ENCODE results near the gene FAAH. TPM values are rescaled to one million over a fixed set of nuclear protein-coding genes. Genes with fewer than 3 reads are reported as not detected.

The FAAH gene
- total RNA-seq, 1 experiment from 2014 or later, result 3.8 TPM

DNA sequence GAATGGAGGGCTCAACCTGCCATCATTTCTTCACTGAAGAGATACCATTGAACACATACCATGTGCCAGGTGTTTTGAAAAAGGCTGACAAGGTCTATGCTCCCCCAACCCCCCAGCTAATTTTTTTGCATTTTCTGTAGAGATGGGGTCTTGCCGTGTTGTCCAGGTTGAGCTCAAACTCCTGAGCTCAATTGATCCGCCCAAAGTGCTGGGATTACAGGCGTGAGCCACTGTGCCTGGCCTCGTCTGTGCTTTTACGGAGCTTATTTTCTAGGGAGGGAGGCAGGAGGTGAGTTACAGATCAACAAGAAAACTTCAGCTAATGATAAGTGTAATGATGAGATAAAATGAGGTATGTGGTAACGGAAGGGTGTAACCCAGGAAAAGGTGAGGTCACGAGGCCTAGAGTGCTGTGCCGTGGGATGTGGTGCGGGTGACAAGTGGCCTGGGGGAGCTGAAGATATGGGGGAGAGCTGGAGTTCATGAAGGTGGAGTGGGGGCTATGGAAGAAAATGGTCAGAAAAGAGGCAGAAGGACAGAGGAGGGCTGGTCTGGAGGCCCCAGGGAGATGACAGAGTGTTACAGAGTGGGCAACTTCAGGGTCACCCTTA lies 28.2 kb downstream of the FAAH start:
- no peak for DNase-seq (ENCODE audit: low read depth)

DNA sequence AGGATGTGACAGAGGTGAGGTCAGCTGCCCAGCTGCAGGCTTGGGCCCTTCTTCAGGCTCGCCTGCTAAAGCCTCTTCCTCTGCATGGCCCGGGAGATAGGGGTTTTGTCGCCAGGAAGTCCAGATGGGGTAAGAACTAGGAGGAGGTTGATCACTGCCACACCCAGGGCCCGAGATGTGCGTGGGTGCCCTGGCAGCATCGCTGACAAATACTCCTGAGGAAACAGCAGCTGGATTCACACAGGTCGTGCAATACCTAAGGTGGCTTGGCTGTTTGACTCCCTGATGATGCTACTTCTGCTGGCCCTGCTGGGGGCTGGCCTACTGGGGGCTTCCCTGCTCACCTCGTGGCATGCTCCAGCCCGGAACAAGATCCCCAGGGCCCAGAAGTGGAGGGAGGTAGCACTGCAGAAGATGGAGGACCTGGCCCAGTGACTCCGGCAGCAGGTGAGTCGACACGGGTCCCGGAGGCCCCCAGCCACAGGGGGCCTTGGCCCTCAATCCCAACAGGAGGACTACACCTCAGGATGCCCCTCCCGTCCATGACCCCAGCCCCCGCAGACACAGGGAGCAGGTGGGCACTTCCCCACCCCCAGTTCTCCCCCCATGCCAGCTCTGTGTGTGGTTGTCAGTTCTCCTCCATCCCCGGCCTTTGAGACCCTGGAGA lies 29.6 kb downstream of the FAAH start:
- DNase-seq (ENCODE audit: low read depth), result no peak

DNA sequence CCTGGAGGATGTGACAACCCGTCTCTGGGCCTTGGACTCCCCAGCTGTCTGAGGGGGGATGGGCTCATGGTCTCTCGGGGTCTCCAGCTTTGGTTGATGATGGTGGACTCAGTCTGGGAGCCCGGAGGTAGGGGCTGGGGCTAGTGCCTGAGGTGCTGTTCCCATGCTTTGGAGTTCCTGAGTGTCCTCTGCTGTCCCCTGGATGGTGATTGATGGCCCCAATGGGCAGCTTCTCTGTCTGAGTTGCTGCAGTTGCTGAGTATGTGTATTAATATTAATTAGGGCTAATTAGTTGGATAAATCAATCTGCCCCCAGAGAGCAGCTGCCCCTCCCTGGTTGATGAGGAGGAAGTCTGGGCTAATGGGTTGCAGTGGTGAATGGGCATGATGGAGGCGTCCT lies 30.6 kb downstream of the FAAH start:
- DNase-seq (ENCODE audit: low read depth), result no peak

DNA sequence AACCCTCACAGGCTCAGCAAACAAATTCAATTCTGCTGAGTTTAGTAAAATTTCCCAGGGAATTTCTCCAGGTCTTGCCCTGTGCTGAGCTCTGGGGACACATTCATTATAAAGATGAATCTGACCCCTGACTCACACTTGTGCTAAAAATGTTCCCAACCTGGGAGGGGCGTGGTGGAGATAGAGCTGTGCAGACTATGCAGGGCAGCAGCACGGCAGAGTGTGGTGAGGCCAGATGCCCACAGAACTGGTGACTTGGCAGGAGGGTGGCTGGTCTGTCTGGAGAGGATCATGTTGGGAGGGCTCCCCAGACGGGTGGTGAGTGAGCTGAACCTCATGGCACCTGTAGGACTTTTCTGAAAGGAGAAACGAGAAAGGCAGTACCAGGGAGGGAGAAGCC lies 31.6 kb downstream of the FAAH start:
- no peak for DNase-seq (ENCODE audit: low read depth)

DNA sequence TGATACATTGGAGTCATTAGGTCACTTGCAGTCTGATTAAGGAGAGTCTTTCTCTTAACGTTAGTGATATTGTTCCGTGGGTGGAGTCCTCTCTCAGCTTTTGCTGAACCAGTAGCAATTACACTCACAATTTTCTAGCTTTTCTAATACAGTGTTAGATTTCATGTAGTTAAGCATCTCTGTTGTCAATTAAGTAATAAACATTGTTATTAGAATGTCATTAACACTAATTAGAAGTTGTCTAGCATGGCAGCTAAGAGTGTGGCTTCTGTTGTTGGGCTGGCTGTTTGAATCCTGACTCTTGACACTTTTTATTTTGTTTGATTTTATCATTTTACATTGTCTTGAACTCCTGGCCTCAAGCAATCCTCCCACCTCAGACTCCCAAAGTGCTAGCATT lies 33.4 kb downstream of the FAAH start:
- no peak for DNase-seq (ENCODE audit: low read depth)

DNA sequence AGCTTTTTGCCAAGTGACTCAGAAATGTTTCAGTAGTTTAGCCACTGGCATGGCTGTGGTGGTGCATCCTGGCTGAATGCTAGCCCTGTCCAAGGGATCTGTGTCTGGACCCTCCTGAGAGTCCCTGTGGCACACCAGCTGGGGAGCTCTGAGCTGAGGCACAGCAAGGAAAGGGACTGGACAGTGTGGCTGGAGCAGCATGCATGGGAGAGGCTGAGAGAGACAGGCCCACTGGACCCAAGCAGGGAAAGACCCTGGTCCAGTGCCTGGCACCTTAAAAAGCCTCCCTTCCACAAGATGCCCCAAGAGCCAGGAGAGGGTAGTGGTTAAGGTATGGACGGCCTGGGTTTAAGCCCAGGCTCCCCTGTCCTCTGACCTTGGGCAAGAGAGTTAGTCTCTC lies 35.3 kb downstream of the FAAH start:
- DNase-seq (ENCODE audit: low read depth), result no peak

DNA sequence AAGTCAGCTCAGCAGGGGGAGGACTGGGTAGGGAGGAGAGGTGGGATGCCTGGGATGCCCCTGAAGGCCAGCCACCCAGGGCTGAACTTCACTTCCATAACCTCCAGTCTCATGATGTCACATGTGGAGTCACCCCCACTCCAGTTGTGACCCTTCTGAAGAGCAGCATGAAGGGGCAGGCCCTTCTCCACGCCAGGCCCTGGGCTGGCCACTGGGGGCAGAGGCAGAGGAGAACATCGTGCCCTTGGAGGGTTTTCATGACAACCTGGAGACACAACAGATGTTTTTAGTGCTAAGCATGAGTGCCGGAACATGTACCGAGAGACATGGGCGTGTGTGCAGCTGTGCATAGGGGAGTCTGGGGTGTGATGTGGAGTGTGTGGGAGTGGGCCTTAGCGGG lies 37.6 kb downstream of the FAAH start:
- no peak for DNase-seq (ENCODE audit: low read depth)

DNA sequence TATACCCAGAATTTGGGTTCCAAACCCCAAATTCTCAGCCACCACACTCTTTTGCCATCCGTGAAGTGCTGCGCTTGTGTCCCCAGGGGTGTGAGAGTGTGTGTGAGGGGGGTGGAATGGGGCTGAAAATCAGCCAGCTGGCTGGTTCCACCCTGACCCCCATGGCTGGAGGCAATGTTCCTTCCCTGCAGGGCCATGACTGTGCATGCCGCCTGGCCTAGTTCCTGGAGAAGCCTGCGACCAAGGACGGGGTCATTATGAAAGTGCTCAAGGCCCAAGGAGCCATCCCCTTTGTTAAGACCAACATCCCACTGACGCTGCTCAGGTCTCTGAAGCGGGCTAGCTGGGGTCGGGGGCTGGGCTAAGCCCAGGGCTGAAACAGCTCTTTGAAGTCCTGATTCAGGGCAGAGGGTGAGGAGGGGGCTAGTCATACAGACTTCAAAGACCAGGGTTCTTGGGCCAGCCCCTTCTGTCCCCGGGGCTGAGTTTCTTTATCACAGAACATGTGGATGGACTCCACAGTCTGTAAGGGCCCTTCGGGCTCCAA lies 38.7 kb downstream of the FAAH start:
- no peak for DNase-seq (ENCODE audit: low read depth)

DNA sequence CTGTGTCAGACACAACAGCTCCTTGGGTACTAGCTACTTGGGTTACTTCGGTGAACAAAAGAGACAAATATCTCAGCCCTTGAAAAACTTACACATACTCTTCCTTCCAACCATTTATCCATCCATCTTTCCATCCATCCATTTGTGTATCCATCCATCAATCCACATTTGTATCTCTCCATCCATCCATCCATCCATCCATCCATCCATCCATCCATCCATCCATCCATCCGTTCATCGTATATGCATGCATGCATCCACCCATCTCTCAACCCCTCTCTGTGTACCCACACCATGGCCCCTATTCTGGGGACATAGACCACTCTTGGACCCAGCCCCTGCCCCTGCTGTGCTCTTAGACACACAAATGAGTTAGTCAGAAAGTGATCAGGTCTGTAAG lies 40.2 kb downstream of the FAAH start:
- DNase-seq (ENCODE audit: low read depth), result no peak

DNA sequence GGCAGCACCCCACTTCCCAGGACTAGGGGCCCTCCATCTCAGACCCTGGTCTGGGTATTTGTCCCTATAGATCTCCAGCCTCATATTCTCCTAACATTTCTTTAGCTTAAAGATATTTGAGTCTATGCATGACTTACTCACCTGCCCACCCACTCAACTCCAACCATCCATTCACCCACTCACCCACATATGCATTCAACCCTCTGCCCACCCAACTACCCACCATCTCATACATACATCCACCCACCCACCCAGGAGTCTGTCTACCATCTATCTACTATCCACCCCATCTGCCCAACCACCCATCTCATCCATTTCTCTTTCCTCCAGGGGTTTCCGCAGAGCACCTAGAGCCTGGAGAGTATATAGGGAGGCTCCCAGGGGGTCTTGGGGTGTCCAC lies 42.7 kb downstream of the FAAH start:
- DNase-seq (ENCODE audit: low read depth), result no peak

DNA sequence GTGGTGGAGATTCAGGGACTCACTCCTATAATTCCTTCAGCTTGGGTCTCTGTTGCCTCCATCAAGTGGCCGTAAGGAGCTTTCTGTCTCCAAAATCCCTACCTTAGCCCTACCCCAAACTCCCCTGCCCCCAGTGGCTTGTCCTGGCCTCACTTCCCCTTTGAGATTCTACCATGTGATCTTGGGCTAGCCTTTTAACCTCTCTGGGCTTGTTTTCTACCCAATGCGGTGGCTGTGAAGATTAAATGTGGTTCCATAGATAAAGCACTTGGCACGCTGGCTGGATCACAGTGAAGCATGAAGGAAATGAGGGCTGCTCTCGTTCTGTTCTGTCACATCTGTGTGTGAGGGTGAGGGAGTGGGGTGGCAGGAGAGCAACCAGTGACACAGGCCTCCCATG lies 43.6 kb downstream of the FAAH start:
- no peak for DNase-seq (ENCODE audit: low read depth)

DNA sequence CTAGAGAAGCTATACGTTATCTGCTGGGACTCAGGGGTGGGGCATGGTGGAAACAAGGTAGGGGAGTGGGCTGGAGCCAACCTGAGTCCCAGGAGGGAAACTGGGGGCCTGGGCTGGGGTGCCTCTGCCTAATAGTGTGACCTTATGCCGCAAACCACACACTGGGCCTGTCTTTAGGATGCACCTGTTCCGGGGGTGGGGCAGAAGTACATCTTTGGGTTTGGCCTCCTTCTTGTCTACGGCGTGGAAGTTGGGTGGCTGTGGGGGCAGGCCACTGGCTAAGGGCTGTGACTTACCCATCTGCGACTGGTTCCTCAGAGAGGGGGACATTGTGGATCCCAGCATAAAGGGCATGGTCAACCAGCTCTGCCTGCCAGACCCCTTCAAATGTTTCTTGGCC lies 44.2 kb downstream of the FAAH start:
- DNase-seq (ENCODE audit: low read depth), result no peak

DNA sequence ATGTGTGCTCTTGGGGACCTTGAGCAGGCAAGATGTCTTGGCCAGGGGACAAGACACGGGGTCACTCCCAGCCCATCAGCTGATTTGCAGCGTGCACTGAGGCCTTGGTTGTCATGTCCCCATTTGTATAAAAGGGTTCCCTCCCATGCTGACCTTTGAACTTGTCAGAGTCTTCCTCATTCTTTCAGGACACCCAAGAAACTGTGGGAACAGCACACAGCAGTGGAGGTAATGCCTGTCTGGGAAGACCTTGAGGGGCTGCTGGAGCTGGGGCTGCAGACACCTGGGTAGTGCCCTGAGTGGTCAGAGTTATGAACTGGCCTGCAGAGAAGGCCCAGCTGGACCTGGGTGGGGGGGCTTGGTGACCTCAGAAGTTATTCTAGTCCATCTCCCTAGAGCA lies 46.4 kb downstream of the FAAH start:
- DNase-seq (ENCODE audit: low read depth), result no peak

DNA sequence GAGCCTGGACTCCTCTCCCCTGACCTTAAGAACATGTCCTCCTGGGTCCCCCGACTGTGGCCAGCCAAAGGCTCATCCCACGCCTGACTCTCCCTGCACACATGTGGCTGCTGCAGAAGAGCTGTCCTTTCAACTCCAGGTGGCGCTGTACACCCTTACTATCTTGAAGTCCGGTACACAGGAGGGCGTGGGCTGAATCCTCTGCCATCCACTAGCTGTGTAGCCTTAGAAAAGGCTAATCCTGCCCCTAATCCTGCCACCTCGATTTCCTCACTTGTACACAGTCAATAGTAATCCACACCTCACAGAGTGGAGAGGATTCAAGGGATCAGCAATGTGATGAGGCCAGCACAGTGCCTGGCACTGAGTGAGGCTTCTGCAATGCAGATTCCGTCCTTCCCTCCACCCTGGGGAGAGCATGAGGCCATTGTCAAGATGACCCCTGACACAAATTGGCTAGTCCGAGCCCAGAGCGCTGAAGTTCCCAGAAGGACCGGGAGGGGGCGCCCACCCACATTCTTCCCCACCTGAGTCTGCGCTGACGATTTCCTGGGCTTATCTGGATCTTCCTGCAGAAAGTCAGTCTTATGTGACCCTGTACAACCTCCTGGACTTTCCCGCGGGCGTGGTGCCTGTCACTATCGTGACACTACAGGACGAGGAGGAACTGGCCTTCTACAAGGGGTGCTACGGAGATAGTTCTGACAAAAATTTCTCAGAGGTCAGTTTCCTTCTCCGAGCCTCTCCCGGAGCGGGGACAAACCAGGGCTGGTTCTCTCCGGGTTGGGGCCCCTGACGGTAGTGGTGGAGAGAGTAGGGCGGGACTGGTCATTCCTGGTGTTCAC lies 48.4 kb downstream of the FAAH start:
- peak; percentile 90 for DNase-seq (ENCODE audit: low read depth)

DNA sequence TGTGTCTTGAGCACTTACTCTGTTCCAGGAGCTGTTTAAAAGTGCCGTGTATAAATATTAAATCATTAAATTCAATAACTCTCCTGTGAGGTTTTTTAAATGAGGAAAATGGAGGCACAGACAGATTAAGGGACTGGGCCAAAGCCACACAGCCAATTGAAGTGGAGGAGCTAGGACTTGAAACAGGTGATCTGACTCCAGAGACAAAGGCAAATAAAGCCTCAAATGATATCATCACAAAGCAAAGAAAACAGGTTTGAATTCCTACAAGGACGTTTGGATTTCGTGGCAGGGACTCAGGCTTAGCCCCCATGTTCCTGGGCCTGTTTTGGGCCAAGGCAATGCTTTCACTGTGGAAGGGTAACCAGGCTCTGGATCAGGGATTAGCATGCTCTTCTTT lies 50.3 kb downstream of the FAAH start:
- no peak for DNase-seq (ENCODE audit: low read depth)

DNA sequence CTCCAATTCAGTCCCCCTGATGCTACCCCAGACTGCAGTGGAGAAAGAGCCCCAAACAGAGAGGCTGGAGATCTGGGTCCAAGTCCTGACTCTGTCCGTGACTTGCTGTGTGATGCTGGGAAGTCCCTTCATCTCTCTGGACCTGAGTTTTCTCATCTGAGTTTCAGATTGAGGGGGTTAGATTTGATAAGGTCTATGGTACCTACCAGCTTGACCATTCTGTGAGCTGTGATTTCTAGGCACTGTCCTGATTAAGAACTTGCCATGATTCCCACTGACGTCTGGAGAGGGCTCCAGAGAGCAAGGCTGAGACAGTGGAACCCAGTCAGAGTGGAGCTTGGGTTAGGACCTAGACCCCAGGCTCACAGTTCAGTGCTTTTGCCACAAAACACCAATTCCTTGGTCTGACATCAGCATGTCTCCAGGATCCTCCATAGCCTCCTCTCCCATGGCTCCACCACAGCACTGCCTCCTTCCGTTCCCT lies 51.7 kb downstream of the FAAH start:
- DNase-seq (ENCODE audit: low read depth), result no peak

DNA sequence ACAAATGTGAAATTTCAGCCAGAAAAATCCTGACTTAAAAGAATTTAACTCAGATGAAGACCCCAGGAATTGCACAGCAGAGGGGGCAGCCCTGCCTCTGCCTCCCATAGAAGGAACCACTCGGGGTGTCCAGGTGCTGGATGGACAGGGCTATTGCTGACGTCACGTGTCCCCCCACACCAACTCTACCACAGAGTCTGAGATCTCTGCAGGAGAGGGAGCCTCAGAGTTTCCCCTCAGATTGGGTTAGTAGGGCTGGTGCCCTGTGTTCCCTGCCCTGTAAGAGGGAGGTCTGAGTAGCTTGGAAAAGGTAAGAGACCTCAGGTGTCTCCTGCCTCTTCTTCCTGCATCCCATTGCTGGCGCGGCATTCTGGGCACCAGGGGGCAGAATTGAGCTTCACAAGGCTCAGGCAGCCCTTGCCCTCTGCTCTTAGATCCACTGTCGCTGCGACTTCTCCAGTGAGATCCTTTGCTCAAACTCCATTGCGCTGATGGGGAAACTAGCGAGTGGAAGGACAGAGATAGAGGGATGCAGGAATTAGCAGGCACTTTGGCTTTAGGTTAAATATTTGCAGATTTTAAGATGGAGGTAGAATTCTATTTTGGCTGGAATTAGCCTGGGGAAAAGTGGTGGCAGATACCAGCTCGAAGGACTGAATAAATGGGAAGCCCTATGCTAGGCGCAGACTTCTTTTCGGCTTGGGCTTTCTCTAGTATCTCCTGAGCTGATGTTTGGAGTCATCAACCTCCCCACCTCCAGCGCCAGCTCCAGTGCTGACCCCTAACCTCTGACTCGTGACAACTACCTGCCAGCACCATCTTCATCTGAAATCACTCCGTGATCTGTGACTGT lies 52.8 kb downstream of the FAAH start:
- DNase-seq (ENCODE audit: low read depth), result peak; percentile 80

DNA sequence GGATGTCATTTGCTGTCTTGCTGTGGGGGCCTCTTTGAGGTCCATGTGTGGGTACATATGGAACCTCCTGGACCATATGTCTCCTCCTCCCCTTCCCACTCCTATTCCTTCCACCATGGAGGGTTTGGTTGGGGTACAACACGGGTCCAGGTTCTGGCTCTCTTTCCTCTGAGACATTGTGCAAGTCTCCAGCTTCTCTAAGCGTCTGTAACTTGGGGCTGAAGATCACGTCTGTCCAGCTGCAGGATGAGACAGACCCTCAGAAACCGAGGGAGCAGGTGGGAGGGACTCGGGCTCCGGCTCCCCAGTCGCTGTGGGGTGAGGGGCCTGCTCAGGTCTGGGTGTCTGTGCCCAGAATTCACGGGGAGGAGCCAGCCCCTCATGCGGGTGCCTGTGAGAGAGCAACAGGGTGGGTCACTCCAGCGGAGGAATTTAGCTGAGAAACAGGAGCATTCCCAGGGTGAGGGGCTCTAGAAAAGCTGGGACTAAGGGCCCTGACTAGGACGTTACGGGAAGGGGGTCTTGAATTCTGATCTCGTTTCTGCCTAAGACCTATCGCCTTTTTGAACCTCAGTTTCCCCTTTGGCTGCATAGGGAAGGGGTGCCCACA lies 53.5 kb downstream of the FAAH start:
- DNase-seq (ENCODE audit: low read depth), result no peak

DNA sequence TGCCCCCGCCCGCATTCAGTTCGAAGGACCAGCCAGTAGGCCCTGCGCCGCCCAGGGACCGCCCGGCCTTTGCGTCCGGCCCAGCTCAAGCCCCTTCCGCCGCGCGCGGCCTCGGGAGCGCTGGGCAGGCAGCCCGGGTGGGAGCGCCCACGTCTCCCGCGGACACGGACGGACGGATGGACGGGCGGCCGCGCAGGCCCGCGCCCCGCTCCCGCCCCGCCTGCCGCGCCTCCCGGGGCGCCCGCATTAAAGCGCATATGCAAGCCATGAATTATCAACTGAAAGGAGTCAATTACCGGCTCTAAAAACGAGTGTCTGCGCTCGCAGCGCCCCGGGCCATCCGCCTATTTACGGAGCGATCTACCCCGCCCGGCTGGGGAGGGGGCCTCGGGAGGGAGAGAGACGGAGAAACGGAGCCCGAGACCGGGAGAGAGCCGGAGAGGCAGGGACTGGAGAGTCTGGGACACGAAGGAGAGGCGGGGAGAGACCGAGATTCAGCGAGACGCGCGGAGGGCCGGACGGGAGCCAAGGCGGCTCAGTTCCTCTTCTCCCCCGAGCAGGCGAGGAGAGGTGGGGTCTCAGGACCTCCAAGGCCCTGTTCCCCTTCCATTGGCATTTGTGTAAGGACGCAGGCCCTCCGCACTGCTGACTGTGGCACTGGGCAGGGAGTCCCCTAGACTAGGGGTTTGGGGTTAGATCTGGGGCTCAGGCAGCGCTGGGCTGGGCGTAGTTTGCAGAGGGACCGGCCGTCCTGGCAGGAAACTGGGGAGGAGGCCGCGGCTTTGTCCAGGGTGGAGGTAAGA lies 54.2 kb downstream of the FAAH start:
- DNase-seq (ENCODE audit: low read depth), result no peak

All from Daoy (cell line).